Sigmoid colon (tissue), 4 donors: ENCODE results near the gene ATOSB.

Source experiments
- POLR2A ChIP-seq, 2 donors: fragments of 450-650 bp; IDR thresholded peaks; one replicate each; pipeline ENCODE4 v1.6.1; 2016; ENCODE audit warnings: antibody characterized with exemption in 2 of 2, mild to moderate bottlenecking in 2 of 2, moderate library complexity in 2 of 2
- POLR2AphosphoS5 ChIP-seq, 4 donors: sonication (generic); formaldehyde crosslinking; IDR thresholded peaks; one replicate each; pipeline ENCODE4 v1.6.1; 2017; ENCODE audit warnings: antibody characterized with exemption in 4 of 4
- TF ChIP-seq, protein P1 (sequence below), 4 experiments: fragments of 450-650 bp in 3 of 4; fragments of 200-600 bp in 1 of 4; IDR thresholded peaks; one replicate each; pipeline ENCODE4 v1.5.1; 2016 to 2019; ENCODE audit warnings: antibody characterized with exemption in 4 of 4, mild to moderate bottlenecking in 3 of 4, moderate library complexity in 2 of 4

DNA sequence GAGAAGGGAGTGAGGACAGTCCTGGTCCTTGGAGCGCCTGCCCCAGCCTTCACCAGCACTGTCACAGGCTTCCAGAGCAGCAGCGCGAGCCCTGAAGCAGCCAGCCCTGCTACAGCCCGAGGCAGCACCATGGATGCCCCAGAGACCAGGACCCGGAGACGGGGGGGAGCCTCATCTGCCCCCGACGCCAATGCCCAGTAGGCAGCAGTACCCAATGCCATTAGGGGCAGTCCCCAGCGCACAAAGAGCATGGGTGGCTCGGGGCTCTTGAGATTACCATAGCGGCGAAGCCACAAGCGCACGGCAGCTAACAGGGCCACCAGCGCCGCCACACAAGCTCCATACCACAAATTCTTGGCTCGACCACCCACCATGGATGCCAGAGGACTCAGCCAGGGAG lies 24.1 kb downstream of the ATOSB start:
- no peak for TF ChIP-seq POLR2AphosphoS5 (IDR thresholded peaks at IDR 0.05)
- TF ChIP-seq, protein P1, sequence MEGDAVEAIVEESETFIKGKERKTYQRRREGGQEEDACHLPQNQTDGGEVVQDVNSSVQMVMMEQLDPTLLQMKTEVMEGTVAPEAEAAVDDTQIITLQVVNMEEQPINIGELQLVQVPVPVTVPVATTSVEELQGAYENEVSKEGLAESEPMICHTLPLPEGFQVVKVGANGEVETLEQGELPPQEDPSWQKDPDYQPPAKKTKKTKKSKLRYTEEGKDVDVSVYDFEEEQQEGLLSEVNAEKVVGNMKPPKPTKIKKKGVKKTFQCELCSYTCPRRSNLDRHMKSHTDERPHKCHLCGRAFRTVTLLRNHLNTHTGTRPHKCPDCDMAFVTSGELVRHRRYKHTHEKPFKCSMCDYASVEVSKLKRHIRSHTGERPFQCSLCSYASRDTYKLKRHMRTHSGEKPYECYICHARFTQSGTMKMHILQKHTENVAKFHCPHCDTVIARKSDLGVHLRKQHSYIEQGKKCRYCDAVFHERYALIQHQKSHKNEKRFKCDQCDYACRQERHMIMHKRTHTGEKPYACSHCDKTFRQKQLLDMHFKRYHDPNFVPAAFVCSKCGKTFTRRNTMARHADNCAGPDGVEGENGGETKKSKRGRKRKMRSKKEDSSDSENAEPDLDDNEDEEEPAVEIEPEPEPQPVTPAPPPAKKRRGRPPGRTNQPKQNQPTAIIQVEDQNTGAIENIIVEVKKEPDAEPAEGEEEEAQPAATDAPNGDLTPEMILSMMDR (IDR thresholded peaks at IDR 0.05): no peak
- TF ChIP-seq POLR2A (IDR thresholded peaks at IDR 0.05): no peak
